Left renal cortex interstitium (tissue), 4 donors: ENCODE measurements around the gene CFH. TPM values are rescaled to one million over a fixed set of nuclear protein-coding genes. Genes with fewer than 3 reads are reported as not detected.
A peak's percentile ranks its signal among the peaks of the same experiment; 100 is the strongest.
"Not testable (repeated sequence)": the region's sequence is repeated elsewhere in the genome, so short reads cannot be mapped to it uniquely, and the experiment has no call there.

Experiments
- DNase-seq, 4 donors: peaks; one replicate each; pipeline ENCODE4 v3.0.0-alpha.2; 2013; ENCODE audit warnings: low read depth in 4 of 4, low spot score in 2 of 4, missing footprints in 1 of 4
- polyA plus RNA-seq, 4 donors: library from polyadenylated mRNA; unstranded; fragments of 120-200 nt; gene quantifications; one replicate each; pipeline ENCODE4 v1.2.1, GENCODE V29; 2013; ENCODE audit not compliant: insufficient read length in 4 of 4

Gene CFH
- polyA plus RNA-seq, 4 donors: 20.3 to 49.9 (median 36.4) TPM

- no peak for DNase-seq
Measured at GRCh38 chr1:196661345-196661744, 9.5 kb downstream of the CFH start.

- no peak for DNase-seq
Measured at GRCh38 chr1:196667131-196667530, 15.3 kb downstream of the CFH start.

- DNase-seq: no peak
Measured at GRCh38 chr1:196669051-196669450, 17.2 kb downstream of the CFH start.

- no peak for DNase-seq
Measured at GRCh38 chr1:196669693-196670092, 17.9 kb downstream of the CFH start.

- no peak for DNase-seq
Measured at GRCh38 chr1:196674908-196675307, 23.1 kb downstream of the CFH start.

- no peak for DNase-seq
Measured at GRCh38 chr1:196677781-196678509, 26.1 kb downstream of the CFH start.

- no peak for DNase-seq
Measured at GRCh38 chr1:196678510-196678884, 26.7 kb downstream of the CFH start.

- no peak for DNase-seq
Measured at GRCh38 chr1:196680107-196680506, 28.3 kb downstream of the CFH start.

- DNase-seq: no peak
Measured at GRCh38 chr1:196684476-196684875, 32.6 kb downstream of the CFH start.

- DNase-seq: no peak
Measured at GRCh38 chr1:196685506-196685905, 33.7 kb downstream of the CFH start.

- no peak for DNase-seq
Measured at GRCh38 chr1:196689001-196689400, 37.2 kb downstream of the CFH start.

GRCh38 chr1:196690582-196690981 is 38.7 kb downstream of the CFH start:
- DNase-seq: no peak

GRCh38 chr1:196698993-196699392 is 47.1 kb downstream of the CFH start:
- DNase-seq: no peak

GRCh38 chr1:196701144-196701543 is 49.3 kb downstream of the CFH start:
- DNase-seq: no peak

GRCh38 chr1:196709892-196710291 is 58.0 kb downstream of the CFH start:
- not testable (repeated sequence) for DNase-seq

GRCh38 chr1:196717868-196718267 is 66.0 kb downstream of the CFH start:
- DNase-seq: no peak

GRCh38 chr1:196723325-196724185 is 71.7 kb downstream of the CFH start:
- peak in 2 of 4 donors; percentile 2 to 4 for DNase-seq

- no peak for DNase-seq
Measured at GRCh38 chr1:196732526-196732925, 80.7 kb downstream of the CFH start.

- DNase-seq: no peak
Measured at GRCh38 chr1:196733091-196733970, 81.5 kb downstream of the CFH start.

- DNase-seq: no peak
Measured at GRCh38 chr1:196734006-196734405, 82.2 kb downstream of the CFH start.

- no peak for DNase-seq
Measured at GRCh38 chr1:196734460-196734859, 82.6 kb downstream of the CFH start.
